Cortex of kidney (tissue), 1 donor: Measurements from ENCODE around the gene PLEKHG5.

Source experiments
- DNase-seq: peaks from one replicate; lab custom pipeline; 2025; lab: John Stamatoyannopoulos, UW

PLEKHG5 gene

DNA sequence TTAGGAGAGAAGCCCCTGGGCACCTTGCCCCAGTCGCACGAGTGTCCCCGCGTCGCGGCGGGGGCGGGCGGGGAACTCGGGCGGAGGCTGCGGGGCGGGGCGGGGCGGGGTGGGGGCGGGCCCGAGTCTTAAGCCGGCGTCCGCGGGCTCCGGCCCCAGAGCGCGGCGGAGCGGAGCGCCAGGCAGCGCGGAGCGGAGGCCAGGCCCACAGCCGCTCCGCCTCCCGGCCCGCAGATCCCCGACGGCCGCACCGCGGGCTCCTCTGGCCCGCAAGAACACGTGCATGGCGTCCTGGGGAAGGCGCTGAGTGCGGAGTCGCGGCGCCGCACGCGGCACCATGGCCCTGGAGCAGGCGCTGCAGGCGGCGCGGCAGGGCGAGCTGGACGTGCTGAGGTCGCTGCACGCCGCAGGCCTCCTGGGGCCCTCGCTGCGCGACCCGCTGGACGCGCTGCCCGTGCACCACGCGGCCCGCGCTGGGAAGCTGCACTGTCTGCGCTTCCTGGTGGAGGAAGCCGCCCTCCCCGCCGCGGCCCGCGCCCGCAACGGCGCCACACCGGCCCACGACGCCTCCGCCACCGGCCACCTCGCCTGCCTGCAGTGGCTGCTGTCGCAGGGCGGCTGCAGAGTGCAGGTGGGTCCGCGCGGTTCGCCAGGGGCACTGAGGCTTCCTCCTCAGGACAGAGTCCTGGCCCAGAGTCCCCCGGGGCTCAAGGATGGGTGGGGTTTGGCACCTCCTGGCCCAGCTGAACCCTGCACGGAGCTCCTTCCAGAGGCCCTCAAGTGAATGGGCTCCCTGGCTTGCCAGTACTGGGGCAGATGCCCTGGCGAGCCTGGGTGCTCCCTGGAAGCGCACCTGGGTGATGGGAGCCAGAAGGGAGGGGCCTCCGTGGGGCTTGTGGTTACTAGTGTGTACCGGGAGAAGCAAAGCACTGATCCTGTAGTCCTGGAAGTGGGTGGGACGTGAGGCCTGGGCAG is 66.6 kb downstream of the PLEKHG5 start, which contains the start of gene ESPN:
Gene ESPN, plus strand, starts transcription at position 158 of the 975 bp plus-strand sequence. Its CDS starts 180 bp downstream, at position 338.
- no peak for DNase-seq

DNA sequence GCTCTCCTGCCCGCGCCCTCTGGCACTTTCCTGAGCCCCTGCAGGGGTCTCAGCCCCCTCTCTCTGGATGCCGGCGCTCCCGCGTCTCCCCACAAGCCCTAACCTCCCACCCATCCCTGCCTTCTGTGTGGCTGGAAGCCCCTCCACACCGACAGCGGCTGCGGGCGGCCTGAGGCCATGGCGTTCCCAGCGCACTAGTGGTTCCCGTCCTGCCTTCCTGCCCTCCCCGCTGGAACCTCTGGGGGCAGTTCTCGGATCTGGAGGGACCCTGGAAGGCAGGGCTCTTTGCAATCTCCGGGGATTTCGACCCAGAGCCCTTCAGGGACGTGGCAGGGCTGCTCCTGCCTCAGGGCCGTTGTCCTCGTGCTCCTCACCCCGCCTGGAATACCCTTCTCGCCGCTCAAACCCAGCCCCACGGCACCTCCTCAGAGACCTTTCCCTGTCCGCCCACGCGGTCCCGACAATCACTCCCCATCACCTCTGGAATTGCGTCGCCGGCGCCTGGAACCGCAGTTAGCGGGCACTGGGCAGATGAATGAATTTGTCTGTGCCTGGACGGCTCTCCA is 67.4 kb downstream of the PLEKHG5 start:
- DNase-seq: no peak

DNA sequence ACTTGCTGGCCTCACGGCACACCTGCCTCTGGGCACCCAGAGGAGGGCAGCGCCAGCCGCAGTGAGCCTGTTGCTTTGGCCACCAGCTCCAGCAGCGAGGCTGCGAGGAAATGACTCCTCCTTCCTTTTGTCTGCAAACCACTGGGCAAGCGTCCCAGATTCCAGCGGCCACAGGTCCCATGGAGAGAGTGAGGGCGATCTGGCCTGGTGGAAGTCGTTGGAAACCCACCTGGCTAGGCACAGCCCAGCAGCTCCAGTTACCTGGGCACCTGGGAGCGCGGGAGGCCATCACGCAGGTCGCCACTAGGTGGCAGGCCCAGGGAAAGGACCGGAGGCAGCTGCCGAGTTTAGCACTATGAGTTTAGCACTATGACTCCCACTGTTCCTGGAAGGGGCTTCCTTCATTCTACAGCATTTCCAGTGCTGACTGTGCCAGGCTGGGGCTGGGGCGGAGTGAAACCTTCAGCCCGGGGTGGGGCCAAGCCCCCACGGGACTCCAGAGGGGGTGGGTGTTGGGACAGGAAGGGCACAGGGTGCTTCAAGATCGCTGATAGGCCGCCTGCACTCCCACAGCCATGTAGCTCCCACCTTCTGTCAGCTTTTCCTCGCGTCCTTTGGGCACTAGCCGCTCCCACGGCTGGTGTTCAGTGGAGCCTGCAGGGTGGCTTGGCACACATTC is 68.0 kb downstream of the PLEKHG5 start:
- no peak for DNase-seq

DNA sequence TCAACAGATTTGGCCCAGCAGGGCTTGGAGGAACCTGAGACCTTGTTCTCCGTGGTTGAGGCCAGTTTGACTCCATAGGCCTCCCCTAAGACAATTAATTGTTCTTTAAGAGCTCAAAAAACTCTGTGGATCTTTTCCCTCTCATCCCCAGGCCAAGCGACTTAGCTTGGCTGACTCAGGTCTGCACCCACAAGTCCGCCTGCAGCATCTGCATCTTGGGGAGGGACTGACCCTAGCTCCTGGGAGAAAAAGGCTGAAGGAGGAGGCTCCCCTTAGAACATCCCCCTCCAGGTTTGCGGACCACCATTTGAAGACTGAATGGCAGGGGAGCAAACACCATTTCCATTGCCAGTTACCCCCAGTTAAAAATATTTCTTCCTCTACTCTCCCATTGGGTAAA is 70.2 kb downstream of the PLEKHG5 start:
- no peak for DNase-seq

DNA sequence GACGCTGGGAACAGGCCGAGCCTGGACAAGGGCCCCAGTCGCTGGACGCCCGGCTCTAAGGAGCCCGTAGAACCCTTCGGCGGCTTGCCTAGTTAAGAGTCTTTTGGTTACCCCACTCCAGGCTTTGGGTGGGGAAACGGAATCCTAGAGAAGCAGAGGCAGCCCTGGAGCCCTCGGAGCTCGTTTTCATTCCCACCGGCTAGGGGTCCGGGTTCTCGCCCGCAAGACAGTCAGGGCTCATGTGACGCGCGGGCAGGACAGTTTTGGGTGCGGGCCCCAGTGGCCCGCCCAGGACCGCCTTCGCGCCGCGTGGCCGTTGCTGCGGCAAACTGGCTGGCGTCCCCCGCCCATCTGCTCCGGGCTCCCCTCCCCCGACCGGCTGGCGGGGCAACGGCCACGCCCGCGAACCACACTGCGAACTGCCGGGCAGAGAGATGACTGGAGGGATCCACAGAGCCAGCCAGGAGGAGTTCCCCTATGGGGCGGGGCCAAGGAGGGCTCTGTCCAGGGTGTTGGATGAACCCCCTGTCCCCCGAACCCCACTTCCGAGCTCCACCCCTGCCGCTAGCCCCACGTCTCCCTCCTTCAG is 70.9 kb downstream of the PLEKHG5 start:
- no peak for DNase-seq

DNA sequence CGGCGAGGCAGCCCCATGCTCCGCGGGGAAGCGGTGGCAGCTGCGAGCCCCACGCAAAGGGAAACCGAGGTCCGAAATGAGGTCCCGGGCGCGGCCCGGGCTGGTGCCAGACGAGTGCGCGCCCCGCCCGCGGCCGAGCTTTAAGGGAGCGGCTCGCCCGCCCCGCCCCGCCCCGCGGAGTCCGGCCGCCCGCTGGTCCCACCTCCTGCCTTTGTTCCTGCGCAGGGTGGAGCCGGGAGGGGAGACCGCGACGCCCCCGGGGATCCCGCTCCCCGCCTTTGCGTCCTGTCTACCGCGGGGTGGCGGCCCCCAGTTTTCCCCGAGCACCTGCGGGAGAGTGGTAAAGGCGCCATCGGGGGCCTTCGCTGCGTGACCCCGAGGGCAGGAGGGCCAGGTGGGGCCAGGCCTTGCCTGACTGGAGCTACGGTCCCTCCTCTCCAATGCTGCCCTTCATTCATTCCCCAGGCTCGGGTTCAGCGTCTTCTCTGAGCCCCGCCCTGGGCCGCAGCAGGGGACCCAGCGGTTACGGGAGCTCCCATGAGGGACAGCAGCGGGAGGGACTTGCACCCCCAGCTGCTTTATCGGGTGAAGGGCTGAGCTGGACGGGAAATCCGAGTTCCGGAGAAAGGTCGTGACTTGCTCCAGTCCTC is 71.5 kb downstream of the PLEKHG5 start, which contains the start of gene HES2:
Gene HES2, minus strand, starts transcription at position 116 of the 650 bp plus-strand sequence. Its CDS starts 99 bp downstream, at position 17.
- no peak for DNase-seq

DNA sequence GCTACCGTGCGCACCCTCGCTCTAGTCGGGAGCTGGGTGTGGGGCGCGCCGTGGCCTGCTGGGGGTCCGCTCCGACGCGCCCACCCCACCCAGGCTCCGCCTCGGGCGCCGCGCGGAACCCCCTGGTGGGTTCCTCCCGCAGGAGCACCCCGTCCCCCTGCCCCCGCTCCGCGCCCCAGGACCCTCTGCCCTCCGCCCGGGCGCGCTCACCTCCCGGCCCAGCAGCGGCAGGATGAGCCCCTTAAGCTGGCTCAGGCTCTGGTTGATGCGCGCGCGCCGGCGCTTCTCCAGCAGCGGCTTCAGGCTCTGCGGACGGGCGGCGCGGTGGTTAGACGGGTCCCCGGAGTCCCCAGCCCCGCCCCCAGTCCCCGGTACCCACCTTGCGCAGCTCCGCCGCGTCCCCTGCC is 72.1 kb downstream of the PLEKHG5 start:
- no peak for DNase-seq

DNA sequence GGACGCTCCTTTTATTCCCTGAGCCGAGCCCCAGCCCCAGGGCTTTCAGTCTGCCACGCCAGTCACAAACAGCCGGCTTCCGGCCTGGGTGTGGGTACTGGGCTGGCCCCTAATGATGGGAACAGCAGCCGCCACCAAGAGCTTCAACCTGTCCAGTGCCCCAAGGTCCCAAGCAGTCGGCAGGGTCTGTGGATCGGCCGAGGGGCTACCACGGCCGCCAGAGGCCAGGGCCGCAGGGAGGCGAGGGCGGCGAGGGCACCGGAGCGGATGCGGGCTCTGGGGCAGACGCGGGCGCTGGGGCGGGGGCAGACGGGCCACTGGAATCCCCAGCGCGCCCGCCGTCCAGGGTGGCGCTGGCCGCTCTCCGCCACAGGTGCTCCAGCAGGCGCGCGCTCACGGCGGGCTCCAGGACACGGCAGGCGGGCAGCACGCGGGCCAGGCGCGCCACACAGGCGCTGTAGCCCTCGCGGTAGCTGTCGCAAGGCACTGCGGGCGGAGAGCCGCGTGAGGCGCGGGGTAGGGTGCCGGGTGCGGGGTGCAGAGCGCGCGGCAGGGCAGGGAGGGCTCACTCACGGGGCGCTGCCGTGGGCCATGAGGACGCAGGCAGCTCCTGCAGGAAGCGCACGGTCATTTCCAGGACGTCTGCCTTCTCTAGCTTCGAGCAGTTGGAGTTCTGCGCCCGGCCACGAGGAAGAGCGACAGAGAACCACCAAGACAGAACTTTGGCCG is 72.6 kb downstream of the PLEKHG5 start:
- DNase-seq: no peak

DNA sequence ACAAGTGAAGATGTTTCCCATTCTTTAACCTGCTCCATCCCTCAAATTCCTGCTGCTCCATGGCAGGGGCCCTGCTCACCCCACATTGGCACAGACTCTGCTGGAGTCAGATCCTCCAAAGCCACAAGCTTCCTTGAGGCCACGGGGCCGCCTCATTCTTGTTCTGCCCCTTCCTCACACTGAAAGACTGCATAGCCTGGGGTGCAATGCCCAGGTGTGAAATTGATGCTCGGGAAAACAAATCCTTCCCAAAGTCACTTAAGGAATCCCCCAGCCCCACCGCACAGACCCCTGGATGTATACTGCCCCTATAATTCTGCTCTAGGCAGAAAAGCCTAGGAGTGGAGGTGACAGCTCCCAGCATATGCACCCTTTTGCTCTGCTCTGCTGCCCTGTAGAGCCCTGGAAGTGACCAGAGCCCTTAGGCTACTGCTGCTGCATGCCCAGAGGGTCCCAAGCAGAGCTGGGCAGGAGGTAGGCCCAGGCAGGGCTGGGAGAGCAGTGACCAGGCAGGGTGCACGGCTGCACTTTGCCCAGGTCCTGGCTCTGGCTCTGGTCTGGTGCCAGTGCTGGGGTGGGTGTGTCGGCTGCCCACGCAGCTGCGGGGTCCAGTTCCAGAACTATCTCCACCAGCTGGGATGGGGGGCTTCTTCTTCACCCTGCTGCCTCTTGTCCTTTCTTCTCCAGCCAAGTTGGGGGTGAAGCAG is 73.4 kb downstream of the PLEKHG5 start:
- no peak for DNase-seq
